CD4-positive, alpha-beta T cell (primary cell): ENCODE measurements around the gene DDRGK1. TPM values are rescaled to one million over a fixed set of nuclear protein-coding genes. Genes with fewer than 3 reads are reported as not detected.
A peak's percentile ranks its signal among the peaks of the same experiment; 100 is the strongest.

Experiments
- ATAC-seq: fragments of 200-7000 bp; cut with Tn5 transposase; one replicate; pipeline ENCODE4 v1.10.0; 2022; ENCODE audit warnings: mild to moderate bottlenecking; ENCODE audit not compliant: poor library complexity
- CTCF ChIA-PET: fragments of 350-600 bp; sonication (Branson Sonifier 250); formaldehyde crosslinking; loops from one replicate; lab custom pipeline; 2021; ENCODE audit warnings: antibody characterized with exemption, inconsistent platforms; lab: Charles Lee
- POLR2A ChIA-PET: fragments of 350-600 bp; sonication (Branson Sonifier 250); formaldehyde crosslinking; loops from one replicate; lab custom pipeline; 2021; ENCODE audit warnings: antibody characterized with exemption, inconsistent platforms; lab: Charles Lee
- DNase-seq, 14 experiments: peaks; one replicate each; pipeline ENCODE4 v3.0.0-alpha.2; 2013 to 2020; ENCODE audit warnings: mixed read lengths in 2 of 14
- H3K27ac ChIP-seq, 2 donors: one replicate each; pipeline versions ENCODE4 v1.5.1 to v1.7.0; 2013; ENCODE audit warnings: low read length in 2 of 2, low read depth in 1 of 2, mild to moderate bottlenecking in 1 of 2
- H3K27me3 ChIP-seq, 2 experiments: 1 replicate in 1 of 2; 2 replicates in 1 of 2; pipeline versions ENCODE4 v1.6.1 to v1.7.0; 2013; ENCODE audit warnings: low read length in 2 of 2, control low read depth in 1 of 2, mild to moderate bottlenecking in 1 of 2, moderate library complexity in 1 of 2; ENCODE audit not compliant: insufficient read depth in 2 of 2, control insufficient read depth in 1 of 2
- H3K36me3 ChIP-seq: one replicate; pipeline ENCODE4 v1.6.1; 2013; ENCODE audit warnings: low read length, control low read depth; ENCODE audit not compliant: insufficient read depth
- H3K4me1 ChIP-seq: one replicate; pipeline ENCODE4 v1.6.1; 2013; ENCODE audit warnings: low read length, control low read depth; ENCODE audit not compliant: insufficient read depth
- H3K4me3 ChIP-seq: one replicate; pipeline ENCODE4 v1.5.1; 2013; ENCODE audit warnings: mild to moderate bottlenecking, low read length, moderate library complexity
- H3K9me3 ChIP-seq, 2 experiments: 1 replicate in 1 of 2; 2 replicates in 1 of 2; pipeline versions ENCODE4 v1.6.1 to v1.7.0; 2013; ENCODE audit warnings: low read length in 2 of 2, mild to moderate bottlenecking in 2 of 2, control low read depth in 1 of 2, moderate library complexity in 1 of 2; ENCODE audit not compliant: control insufficient read depth in 1 of 2, insufficient read depth in 1 of 2
- H3K27ac Mint-ChIP-seq: one replicate; pipeline ENCODE4 v1.8.0; 2020; ENCODE audit warnings: mixed read lengths
- H3K27me3 Mint-ChIP-seq: one replicate; pipeline ENCODE4 v1.8.0; 2021; ENCODE audit warnings: mixed read lengths
- H3K36me3 Mint-ChIP-seq: one replicate; pipeline ENCODE4 v1.8.0; 2021; ENCODE audit warnings: low read depth, mixed read lengths
- H3K4me1 Mint-ChIP-seq: one replicate; pipeline ENCODE4 v1.8.0; 2021; ENCODE audit warnings: low read depth, mixed read lengths
- H3K4me3 Mint-ChIP-seq: one replicate; pipeline ENCODE4 v1.8.0; 2020; ENCODE audit warnings: mild to moderate bottlenecking, mixed read lengths
- H3K9me3 Mint-ChIP-seq: one replicate; pipeline ENCODE4 v1.8.0; 2020; ENCODE audit warnings: mixed read lengths
- intact Hi-C, 2 experiments: fragments of 100-400 bp; cut with DNase I in 1 of 2; cut with micrococcal nuclease in 1 of 2; formaldehyde crosslinking; loops; one replicate each; pipeline versions ENCODE4 v1.15.1 to v1.9.0; 2023 to 2025; cut with DNase I, micrococcal nuclease
- total RNA-seq, 174 experiments: library from RNA in 2 of 174; stranded (reverse) in 2 of 174; gene quantifications; one replicate each; pipeline ENCODE4 v1.2.3 and lab custom pipeline; 2021 to 2026
- TF ChIP-seq, protein P1 (sequence below): fragments of 200-600 bp; IDR thresholded peaks from one replicate; pipeline ENCODE4 v1.8.0; 2022; ENCODE audit warnings: antibody characterized with exemption, mild to moderate bottlenecking

DDRGK1 gene
- total RNA-seq, 2 experiments from 2014 or later: 40.7 to 43.4 TPM

DNA sequence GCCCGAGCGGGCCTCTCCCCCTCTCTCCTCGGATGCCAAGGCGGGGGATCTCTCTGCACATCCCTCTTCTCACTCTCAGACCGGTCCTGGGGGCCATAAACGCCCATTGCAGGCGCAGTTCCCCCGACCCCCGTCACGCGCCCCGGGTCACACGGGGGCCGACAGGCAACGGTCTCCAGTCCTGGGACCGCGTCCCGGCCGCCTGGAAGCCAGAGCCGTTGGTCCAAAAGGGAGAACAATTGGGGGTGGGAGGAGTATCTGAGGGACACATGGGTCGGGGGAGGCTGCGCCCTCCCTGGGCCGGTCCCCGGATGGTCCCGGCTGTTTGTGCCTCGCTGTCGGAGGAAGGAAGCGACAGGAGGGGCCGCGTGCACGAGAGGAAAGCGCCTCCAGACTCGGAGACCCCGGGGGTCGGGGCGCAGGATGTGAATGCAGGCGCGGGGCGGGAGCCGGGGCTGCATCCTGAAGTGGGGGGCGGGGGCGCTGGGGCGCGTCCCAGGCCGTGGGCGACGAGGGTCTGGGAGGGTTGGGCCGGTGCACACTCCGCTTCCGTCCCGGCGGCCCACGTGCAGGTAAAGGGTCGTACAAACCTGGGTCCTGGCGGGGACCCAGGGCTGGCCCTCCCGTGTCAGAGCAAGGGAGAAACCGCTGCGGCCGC, 33.6 kb upstream of the DDRGK1 start:
- peaks cover 49 to 51% of the 10 kb centered on the region in 2 experiments for H3K27me3 ChIP-seq
- Mint-ChIP-seq H3K4me1 (peaks cover 6% of the 10 kb centered on the region), H3K36me3 (no peaks in the 10 kb centered on the region), H3K9me3 (no peaks in the 10 kb centered on the region), H3K4me3 (peak overlapping the region; percentile 72), H3K27me3 (peaks cover 62% of the 10 kb centered on the region), H3K27ac (no peak overlapping the region)
- TF ChIP-seq, protein P1, sequence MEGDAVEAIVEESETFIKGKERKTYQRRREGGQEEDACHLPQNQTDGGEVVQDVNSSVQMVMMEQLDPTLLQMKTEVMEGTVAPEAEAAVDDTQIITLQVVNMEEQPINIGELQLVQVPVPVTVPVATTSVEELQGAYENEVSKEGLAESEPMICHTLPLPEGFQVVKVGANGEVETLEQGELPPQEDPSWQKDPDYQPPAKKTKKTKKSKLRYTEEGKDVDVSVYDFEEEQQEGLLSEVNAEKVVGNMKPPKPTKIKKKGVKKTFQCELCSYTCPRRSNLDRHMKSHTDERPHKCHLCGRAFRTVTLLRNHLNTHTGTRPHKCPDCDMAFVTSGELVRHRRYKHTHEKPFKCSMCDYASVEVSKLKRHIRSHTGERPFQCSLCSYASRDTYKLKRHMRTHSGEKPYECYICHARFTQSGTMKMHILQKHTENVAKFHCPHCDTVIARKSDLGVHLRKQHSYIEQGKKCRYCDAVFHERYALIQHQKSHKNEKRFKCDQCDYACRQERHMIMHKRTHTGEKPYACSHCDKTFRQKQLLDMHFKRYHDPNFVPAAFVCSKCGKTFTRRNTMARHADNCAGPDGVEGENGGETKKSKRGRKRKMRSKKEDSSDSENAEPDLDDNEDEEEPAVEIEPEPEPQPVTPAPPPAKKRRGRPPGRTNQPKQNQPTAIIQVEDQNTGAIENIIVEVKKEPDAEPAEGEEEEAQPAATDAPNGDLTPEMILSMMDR: no peak
- intact Hi-C loops: loop anchor here in 1 of 2 experiments (2.0 kb wide), 1 partner anchor 63 kb away; no protein-coding TSS in a partner anchor
- H3K27ac ChIP-seq: no peak overlapping the region
- no peaks in the 10 kb centered on the region for H3K36me3 ChIP-seq
- H3K9me3 ChIP-seq: peaks cover 0 to 24% of the 10 kb centered on the region in 2 experiments
- H3K4me3 ChIP-seq: peak overlapping the region; percentile 59
- DNase-seq (peak in 3 of 14 experiments; percentile 5 to 17 (median 7)), ATAC-seq (peak; percentile 12)
- POLR2A ChIA-PET: interaction anchor here (0.9 to 2.6 kb wide), 5 partner anchors 9 to 80 kb away, joined by 3 to 13 read pairs (median 5); no protein-coding TSS in a partner anchor
- peaks cover 24% of the 10 kb centered on the region for H3K4me1 ChIP-seq
- CTCF ChIA-PET: interaction anchor here (0.6 to 1.5 kb wide), 2 partner anchors 11 to 380 kb away, joined by 3 to 4 read pairs; no protein-coding TSS in a partner anchor

DNA sequence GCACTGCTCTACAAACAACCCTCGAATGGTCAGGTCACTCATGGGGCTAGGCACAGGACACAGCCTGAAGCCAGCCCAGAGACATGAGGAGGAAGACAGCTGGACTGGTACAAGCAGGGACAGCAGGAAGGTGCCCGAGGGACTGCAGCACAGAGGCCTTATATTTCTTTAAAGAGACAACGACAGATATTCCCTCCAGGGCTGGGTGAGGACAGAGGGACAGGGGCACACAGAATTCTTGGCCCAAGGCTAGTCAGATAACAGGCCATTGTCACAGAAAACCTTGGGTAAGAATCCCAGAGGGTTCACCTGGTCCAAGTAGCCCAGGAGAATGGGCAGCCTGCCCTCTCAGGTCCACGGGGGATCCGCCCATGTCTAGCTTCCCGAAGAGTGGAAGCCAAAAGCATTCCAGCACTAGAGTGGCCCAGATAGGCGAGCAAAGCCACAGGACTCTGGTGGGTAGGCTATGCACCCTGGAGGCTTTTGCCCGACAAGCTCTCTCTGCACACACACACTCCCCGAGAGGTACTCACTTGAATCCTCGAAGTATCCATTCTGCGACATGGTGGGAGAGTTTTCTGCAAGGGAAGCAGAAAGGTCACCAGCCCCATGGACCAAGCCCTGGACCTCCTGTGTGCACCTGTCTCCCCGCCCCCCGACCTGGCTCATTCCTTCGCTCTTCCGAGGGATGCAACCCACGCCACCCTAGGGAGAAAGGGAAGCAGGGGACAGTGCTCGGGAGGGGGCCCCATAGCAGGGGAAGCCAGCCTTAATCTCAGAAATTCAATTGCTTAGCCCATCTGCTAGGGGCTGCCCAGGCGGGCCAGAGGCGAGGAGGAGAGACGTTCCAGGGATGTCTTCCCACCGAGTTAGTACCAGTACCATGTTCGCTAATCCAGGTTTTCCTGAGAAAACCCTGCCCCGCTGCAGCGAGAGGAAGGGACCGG, 32.8 kb upstream of the DDRGK1 start:
- Mint-ChIP-seq H3K27me3 (peaks cover 59% of the 10 kb centered on the region), H3K36me3 (no peaks in the 10 kb centered on the region), H3K4me1 (peaks cover 6% of the 10 kb centered on the region), H3K9me3 (no peaks in the 10 kb centered on the region), H3K4me3 (peak overlapping the region; percentile 72), H3K27ac (no peak overlapping the region)
- peaks cover 0 to 24% of the 10 kb centered on the region in 2 experiments for H3K9me3 ChIP-seq
- peak overlapping the region; percentile 59 for H3K4me3 ChIP-seq
- ATAC-seq: no peak
- ChIA-PET CTCF (no interaction called here), POLR2A (no interaction called here)
- DNase-seq: no peak
- H3K27me3 ChIP-seq: peaks cover 49 to 51% of the 10 kb centered on the region in 2 experiments
- intact Hi-C loops: no loop called here
- H3K36me3 ChIP-seq: no peaks in the 10 kb centered on the region
- H3K27ac ChIP-seq: no peak overlapping the region
- TF ChIP-seq, protein P1: no peak
- H3K4me1 ChIP-seq: peaks cover 24% of the 10 kb centered on the region

DNA sequence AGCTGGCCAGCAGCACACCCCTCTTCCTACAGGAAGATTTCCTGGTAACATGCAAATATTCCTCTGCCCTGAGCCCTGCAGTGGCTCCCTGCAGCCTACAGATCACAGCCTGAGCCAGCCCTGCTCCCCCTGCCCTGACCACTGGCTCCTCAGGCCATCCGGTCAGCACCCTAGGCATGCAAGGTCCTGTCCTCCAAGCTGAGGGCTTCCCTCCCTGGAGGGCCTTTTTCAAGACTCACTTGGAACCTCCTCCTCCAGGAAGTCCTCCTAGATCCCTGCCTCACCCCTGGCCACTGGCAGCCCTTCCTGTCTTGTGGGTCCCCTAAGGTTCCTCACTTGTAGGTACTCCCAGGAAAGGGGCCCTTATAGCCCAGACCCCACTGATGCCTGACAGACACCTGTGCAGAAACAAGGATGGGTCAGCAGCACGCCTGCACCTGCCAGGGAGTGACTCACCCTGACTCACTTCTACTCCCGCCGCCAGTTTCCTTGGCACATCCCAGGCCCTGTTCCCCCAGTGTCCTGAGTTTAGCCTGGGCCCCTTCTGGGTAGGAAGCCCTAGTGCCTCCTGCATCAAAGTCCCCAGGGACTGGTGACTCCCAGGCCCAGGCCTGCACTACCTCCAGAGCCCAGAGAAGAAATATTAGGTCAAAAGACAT, 31.3 kb upstream of the DDRGK1 start:
- TF ChIP-seq, protein P1: no peak
- peaks cover 45 to 51% of the 10 kb centered on the region in 2 experiments for H3K27me3 ChIP-seq
- H3K4me3 ChIP-seq: no peak overlapping the region
- Mint-ChIP-seq H3K4me3 (peak overlapping the region; percentile 44), H3K9me3 (no peaks in the 10 kb centered on the region), H3K27ac (no peak overlapping the region), H3K36me3 (no peaks in the 10 kb centered on the region), H3K4me1 (peaks cover 6% of the 10 kb centered on the region), H3K27me3 (peaks cover 48% of the 10 kb centered on the region)
- CTCF ChIA-PET: no interaction called here
- ATAC-seq: no peak
- peaks cover 24% of the 10 kb centered on the region for H3K4me1 ChIP-seq
- intact Hi-C loops: no loop called here
- peaks cover 0 to 24% of the 10 kb centered on the region in 2 experiments for H3K9me3 ChIP-seq
- no peaks in the 10 kb centered on the region for H3K36me3 ChIP-seq
- DNase-seq: no peak
- POLR2A ChIA-PET: no interaction called here
- no peak overlapping the region for H3K27ac ChIP-seq
